Measurements from ENCODE around the gene HPS6. TPM values are rescaled to one million over a fixed set of nuclear protein-coding genes. Genes with fewer than 3 reads are reported as not detected.

The HPS6 gene
- total RNA-seq, 1 donor = 34.1 TPM

GRCh38 chr10:102101152-102101551 is 36.0 kb downstream of the HPS6 start:
- TF ChIP-seq CTCF (IDR thresholded peaks at IDR 0.05; ENCODE audit: insufficient read depth, low read depth, low read length) = no peak
- H3K4me3 ChIP-seq (ENCODE audit: low read depth, low read length) = no peak overlapping the region
- no peak for DNase-seq (ENCODE audit: low read depth)

GRCh38 chr10:102102421-102102820 is 37.3 kb downstream of the HPS6 start:
- DNase-seq (ENCODE audit: low read depth) = no peak
- H3K4me3 ChIP-seq (ENCODE audit: low read depth, low read length) = no peak overlapping the region
- TF ChIP-seq CTCF (IDR thresholded peaks at IDR 0.05; ENCODE audit: insufficient read depth, low read depth, low read length) = no peak

- no peak overlapping the region for H3K4me3 ChIP-seq (ENCODE audit: low read depth, low read length)
- TF ChIP-seq CTCF (IDR thresholded peaks at IDR 0.05; ENCODE audit: insufficient read depth, low read depth, low read length) = no peak
- no peak for DNase-seq (ENCODE audit: low read depth)
Measured at GRCh38 chr10:102106998-102107397, 41.8 kb downstream of the HPS6 start.

GRCh38 chr10:102109166-102110116 is 44.3 kb downstream of the HPS6 start:
- TF ChIP-seq CTCF (IDR thresholded peaks at IDR 0.05; ENCODE audit: insufficient read depth, low read depth, low read length) = no peak
- no peak overlapping the region for H3K4me3 ChIP-seq (ENCODE audit: low read depth, low read length)
- no peak for DNase-seq (ENCODE audit: low read depth)

GRCh38 chr10:102111276-102111675 is 46.1 kb downstream of the HPS6 start:
- DNase-seq (ENCODE audit: low read depth) = no peak
- TF ChIP-seq CTCF (IDR thresholded peaks at IDR 0.05; ENCODE audit: insufficient read depth, low read depth, low read length) = no peak
- H3K4me3 ChIP-seq (ENCODE audit: low read depth, low read length) = no peak overlapping the region

GRCh38 chr10:102112210-102112817 is 47.2 kb downstream of the HPS6 start:
- peak; percentile 30 for TF ChIP-seq CTCF (IDR thresholded peaks at IDR 0.05; ENCODE audit: insufficient read depth, low read depth, low read length)
- H3K4me3 ChIP-seq (ENCODE audit: low read depth, low read length) = no peak overlapping the region
- no peak for DNase-seq (ENCODE audit: low read depth)

All from fibroblast of villous mesenchyme (primary cell).